Neutrophil (primary cell): ENCODE data around the gene NPR1.
"Not testable (repeated sequence)": the region's sequence is repeated elsewhere in the genome, so short reads cannot be mapped to it uniquely, and the experiment has no call there.

Source experiments
- H3K27ac ChIP-seq: fragments of 200-600 bp; sonication (generic); 2 replicates; pipeline ENCODE4 v1.5.1; 2016; ENCODE audit warnings: mild to moderate bottlenecking, moderate library complexity
- H3K27me3 ChIP-seq: fragments of 200-600 bp; sonication (generic); 2 replicates; pipeline ENCODE4 v1.6.0; 2016; ENCODE audit warnings: mild to moderate bottlenecking
- H3K36me3 ChIP-seq: fragments of 200-600 bp; sonication (generic); 2 replicates; pipeline ENCODE4 v1.5.1; 2017
- H3K4me1 ChIP-seq, 2 experiments: fragments of 200-600 bp in 1 of 2; sonication (generic) in 1 of 2; 1 replicate in 1 of 2; 2 replicates in 1 of 2; pipeline versions ENCODE4 v1.5.1 to v1.6.1; 2013 to 2016; ENCODE audit warnings: low read depth in 1 of 2, low read length in 1 of 2, mild to moderate bottlenecking in 1 of 2, moderate library complexity in 1 of 2; ENCODE audit not compliant: control insufficient read depth in 1 of 2, insufficient read depth in 1 of 2
- H3K4me3 ChIP-seq, 2 experiments: fragments of 200-600 bp in 1 of 2; sonication (generic) in 1 of 2; 1 replicate in 1 of 2; 2 replicates in 1 of 2; pipeline ENCODE4 v1.5.1; 2013 to 2016; ENCODE audit warnings: low read depth in 1 of 2, low read length in 1 of 2, mild to moderate bottlenecking in 1 of 2, moderate library complexity in 1 of 2
- H3K9me3 ChIP-seq: fragments of 200-600 bp; sonication (generic); 2 replicates; pipeline ENCODE4 v1.5.1; 2016
- CTCF ChIP-seq: fragments of 200-600 bp; sonication (generic); IDR thresholded peaks from 2 replicates; pipeline ENCODE4 v1.5.1; 2016; ENCODE audit warnings: antibody characterized with exemption

NPR1 gene

DNA sequence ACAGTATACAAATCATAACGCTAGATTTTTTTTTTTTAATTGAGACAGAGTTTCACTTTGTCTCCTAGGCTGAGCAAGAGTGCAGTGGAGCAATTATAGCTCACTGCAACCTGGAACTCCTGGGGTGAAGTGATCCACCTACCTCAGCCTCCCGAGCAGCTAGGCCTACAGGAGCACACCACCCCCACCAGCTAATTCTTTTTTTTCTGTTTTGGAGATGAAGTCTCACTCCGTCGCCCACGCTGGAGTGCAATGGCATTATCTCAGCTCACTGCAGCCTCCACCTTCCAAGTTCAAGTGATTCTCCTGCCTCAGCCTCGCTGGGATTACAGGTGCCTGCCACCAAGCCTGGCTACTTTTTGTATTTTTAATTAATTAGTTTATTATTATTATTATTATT is 21.3 kb downstream of the NPR1 start:
- Histone ChIP-seq H3K9me3 (no peaks in the 10 kb centered on the region), H3K4me1 (peaks cover 8% of the 10 kb centered on the region in 2 experiments), H3K4me3 (no peak overlapping the region), H3K27me3 (no peaks in the 10 kb centered on the region), H3K36me3 (no peaks in the 10 kb centered on the region), H3K27ac (no peak overlapping the region)
- TF ChIP-seq CTCF = no peak

- Histone ChIP-seq H3K9me3 (no peaks in the 10 kb centered on the region), H3K36me3 (no peaks in the 10 kb centered on the region), H3K4me1 (no peaks in the 10 kb centered on the region), H3K27me3 (peaks cover under 1% of the 10 kb centered on the region), H3K27ac (no peak overlapping the region), H3K4me3 (no peak overlapping the region)
- TF ChIP-seq CTCF = no peak
Measured at GRCh38 chr1:153705484-153705883, 27.0 kb downstream of the NPR1 start.

DNA sequence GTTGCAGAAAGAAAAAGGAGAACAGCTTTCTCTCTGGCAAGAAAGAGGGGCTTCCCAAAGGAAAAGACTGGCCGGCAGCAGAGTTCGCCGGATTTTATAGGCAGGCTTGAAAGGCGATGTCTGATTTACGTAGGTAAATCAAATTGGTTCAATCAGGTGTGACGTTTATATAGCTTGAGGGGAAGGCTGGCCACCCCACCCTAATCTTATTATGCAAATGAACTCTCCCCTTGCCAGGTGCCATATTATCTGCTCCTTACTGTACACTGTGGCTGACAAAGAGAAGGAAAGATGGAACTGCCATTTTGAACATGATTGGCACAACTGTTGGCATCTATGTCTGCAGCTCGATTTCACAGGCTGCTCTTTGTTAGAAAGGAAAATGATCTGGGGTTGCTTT is 32.5 kb downstream of the NPR1 start:
- TF ChIP-seq CTCF = no peak
- H3K4me3 ChIP-seq = no peak overlapping the region
- H3K4me1 ChIP-seq = no peaks in the 10 kb centered on the region
- no peak overlapping the region for H3K27ac ChIP-seq
- H3K27me3 ChIP-seq = peaks cover 10% of the 10 kb centered on the region
- H3K9me3 ChIP-seq = no peaks in the 10 kb centered on the region
- H3K36me3 ChIP-seq = no peaks in the 10 kb centered on the region

DNA sequence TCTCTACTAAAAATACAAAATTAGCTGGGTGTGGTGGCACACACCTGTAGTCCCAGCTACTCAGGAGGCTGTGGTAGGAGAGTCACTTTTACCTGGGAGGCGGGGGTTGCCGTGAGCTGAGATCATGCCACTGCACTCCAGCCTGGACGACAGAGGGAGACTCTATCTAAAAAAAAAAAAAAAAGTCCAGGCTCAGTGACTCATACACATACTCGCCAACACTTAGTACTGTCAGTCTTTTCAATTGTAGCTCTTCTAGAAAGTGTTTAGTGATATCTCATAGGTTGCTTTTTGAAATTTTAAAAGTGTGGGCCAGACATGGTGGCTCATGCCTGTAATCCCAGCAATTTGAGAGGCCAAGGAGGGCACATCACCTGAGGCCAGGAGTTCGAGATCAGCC is 37.7 kb downstream of the NPR1 start:
- not testable (repeated sequence) for H3K9me3 ChIP-seq, H3K36me3 ChIP-seq, H3K4me3 ChIP-seq, H3K27ac ChIP-seq, H3K4me1 ChIP-seq, H3K27me3 ChIP-seq

DNA sequence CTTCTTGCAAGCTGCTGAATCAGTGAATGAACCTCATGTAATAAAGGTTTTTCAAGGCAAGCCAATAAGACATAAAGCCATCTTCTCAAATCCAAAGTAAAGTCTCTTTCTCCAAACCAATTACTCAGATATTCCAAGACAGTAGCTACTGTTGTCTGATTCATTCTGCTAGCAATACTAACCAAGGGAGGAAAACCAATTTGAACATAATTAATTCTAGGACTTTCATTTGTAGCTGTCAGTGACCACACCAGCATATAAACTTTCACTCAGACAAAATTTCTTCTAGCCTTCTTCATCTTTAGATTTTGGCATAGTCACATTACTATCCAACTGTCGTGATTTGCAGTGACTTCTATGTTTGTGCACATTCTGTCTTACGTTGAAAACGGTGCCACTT is 38.8 kb downstream of the NPR1 start:
- no peaks in the 10 kb centered on the region for H3K4me1 ChIP-seq
- H3K4me3 ChIP-seq = no peak overlapping the region
- no peak for TF ChIP-seq CTCF
- H3K9me3 ChIP-seq = no peaks in the 10 kb centered on the region
- no peaks in the 10 kb centered on the region for H3K36me3 ChIP-seq
- H3K27ac ChIP-seq = no peak overlapping the region
- no peaks in the 10 kb centered on the region for H3K27me3 ChIP-seq

- Histone ChIP-seq H3K9me3 (no peaks in the 10 kb centered on the region), H3K4me1 (peaks cover 10 to 11% of the 10 kb centered on the region in 2 experiments), H3K27me3 (no peaks in the 10 kb centered on the region), H3K27ac (no peak overlapping the region), H3K36me3 (no peaks in the 10 kb centered on the region), H3K4me3 (no peak overlapping the region)
- no peak for TF ChIP-seq CTCF
Measured at GRCh38 chr1:153723687-153724086, 45.2 kb downstream of the NPR1 start.

DNA sequence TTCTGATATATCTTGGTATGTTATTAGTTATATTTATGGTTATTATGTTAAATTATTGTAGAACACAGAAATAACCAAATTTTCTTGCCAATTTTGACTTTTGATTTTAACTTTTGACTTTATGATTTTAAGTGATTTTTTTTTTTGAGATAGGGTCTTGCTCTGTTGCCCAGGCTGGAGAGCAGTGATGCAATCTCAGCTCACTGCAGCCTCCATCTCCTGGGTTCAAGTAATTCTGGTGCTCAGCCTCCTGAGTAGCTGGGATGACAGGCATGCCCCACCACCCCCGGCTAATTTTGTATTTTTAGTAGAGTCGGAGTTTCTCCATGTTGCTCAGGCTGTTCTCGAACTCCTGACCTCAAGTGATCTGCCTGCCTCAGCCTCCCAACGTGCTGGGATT is 46.1 kb downstream of the NPR1 start:
- H3K27ac ChIP-seq, H3K27me3 ChIP-seq, H3K9me3 ChIP-seq, H3K4me3 ChIP-seq, H3K36me3 ChIP-seq: not testable (repeated sequence)
- peaks cover 20% of the 10 kb centered on the region in 2 experiments for H3K4me1 ChIP-seq
